HG03565 (cell line): ENCODE results near the gene PCSK7.

Source experiments
- ATAC-seq: cut with Tn5 transposase; IDR thresholded peaks from one replicate; pipeline ENCODE4 v1.9.1; 2021; ENCODE audit warnings: mild to moderate bottlenecking, moderate library complexity; ENCODE audit not compliant: unreplicated experiment

PCSK7 gene

GRCh38 chr11:117169736-117170135 is 62.1 kb downstream of the PCSK7 start:
- ATAC-seq = no peak

GRCh38 chr11:117166491-117166890 is 65.4 kb downstream of the PCSK7 start:
- no peak for ATAC-seq

DNA sequence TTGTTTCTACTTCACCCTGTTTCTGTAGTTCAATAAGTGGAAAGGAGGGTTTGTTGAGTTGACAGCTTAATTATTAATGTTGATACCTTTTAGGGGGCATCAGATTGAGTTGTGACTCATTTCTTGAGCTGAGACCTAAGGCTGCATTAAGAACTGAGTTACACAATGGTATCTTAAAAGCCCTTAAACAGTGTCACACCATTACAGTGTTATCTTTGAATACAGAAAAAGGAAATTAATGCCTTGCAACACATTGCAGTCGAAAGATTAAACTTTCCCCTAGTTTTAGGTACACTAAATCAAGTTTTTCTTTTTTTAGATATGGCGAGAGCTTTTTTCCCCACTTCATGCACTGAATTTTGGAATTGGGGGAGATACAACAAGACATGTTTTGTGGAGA is 71.0 kb downstream of the PCSK7 start:
- ATAC-seq = no peak

DNA sequence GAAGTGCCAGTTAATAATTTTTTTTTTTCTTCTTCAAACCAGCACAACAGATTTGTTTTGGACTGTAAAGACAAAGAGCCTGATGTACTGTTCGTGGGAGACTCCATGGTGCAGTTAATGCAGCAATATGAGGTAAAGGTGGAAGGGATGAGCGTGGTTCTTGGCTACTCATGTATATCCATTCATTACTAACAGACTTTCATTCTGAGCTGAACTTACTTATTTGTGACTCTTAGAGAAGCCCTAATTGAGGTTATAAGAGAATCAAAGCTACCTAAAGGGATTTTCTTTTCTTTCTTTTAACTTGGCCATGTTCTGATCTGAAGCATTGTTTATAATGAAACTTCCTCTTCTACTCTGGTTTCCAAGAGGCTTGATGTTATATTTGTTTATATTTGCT is 72.0 kb downstream of the PCSK7 start:
- ATAC-seq = no peak

GRCh38 chr11:117157507-117157906 is 74.4 kb downstream of the PCSK7 start:
- no peak for ATAC-seq

DNA sequence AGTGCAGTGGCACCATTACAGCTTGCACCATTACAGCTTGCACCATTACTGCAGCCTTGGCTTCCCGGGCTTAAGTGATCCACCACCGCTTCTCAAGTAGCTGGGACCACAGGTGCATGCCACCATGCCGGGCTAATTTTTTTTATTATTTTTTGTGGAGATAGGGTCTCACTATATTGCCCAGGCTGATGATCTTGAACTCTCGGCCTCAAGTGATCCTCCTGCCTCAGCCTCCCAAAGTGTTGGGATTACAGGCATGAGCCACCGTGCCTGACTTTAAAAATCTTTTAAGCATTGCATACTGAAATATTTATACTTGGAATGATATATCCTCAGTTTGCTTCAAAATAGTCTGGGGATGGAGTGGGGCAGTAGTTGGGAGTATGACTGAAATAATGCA is 77.4 kb downstream of the PCSK7 start:
- ATAC-seq = no peak
